ENCODE measurements around the gene THY1. TPM values are rescaled to one million over a fixed set of nuclear protein-coding genes. Genes with fewer than 3 reads are reported as not detected.

Gene THY1
- total RNA-seq, 1 experiment from 2014 or later, result 13.7 TPM

GRCh38 chr11:119446871-119447663 is 24.1 kb upstream of the THY1 start:
- in situ Hi-C loops (cut with HindIII; ENCODE audit: low pct_unique_long_range_greater_than_20kb, low sequenced_read_pairs) (no loop called here), intact Hi-C loops (cut with micrococcal nuclease; ENCODE audit: unreplicated experiment) (no loop called here)
- Histone ChIP-seq H3K4me3 (ENCODE audit: low read depth in 2 of 2, low read length in 2 of 2) (no peak overlapping the region), H3K27ac (ENCODE audit: low read length) (no peak overlapping the region), H3K27me3 (ENCODE audit: control insufficient read depth, insufficient read depth, low read length) (no peaks in the 10 kb centered on the region), H3K36me3 (ENCODE audit: control insufficient read depth, insufficient read depth, low read length) (no peaks in the 10 kb centered on the region), H3K4me1 (ENCODE audit: control insufficient read depth, insufficient read depth, low read length) (no peaks in the 10 kb centered on the region), H3K9me3 (ENCODE audit: control insufficient read depth, insufficient read depth, low read depth, low read length) (no peaks in the 10 kb centered on the region)
- DNase-seq (ENCODE audit: low read depth, low spot score) (no peak), ATAC-seq (no peak)
- POLR2A ChIA-PET, result no interaction called here
- CTCF ChIA-PET, result interaction anchor here (0.6 to 1.1 kb wide), 2 partner anchors 91 to 221 kb away, joined by 3 to 4 read pairs; no protein-coding TSS in a partner anchor
- TF ChIP-seq REST (IDR thresholded peaks at IDR 0.05; ENCODE audit: insufficient read depth in 1 of 2, low read depth in 2 of 2, low read length in 1 of 2) (no peak), SIN3A (IDR thresholded peaks at IDR 0.05; ENCODE audit: borderline replicate concordance, insufficient read depth, low read depth, low read length) (no peak), TCF7L2 (IDR thresholded peaks at IDR 0.05; ENCODE audit: low read depth, low read length) (no peak), CTCF (IDR thresholded peaks at IDR 0.05) (no peak), POLR2AphosphoS5 (IDR thresholded peaks at IDR 0.05; ENCODE audit: low read depth, low read length) (no peak)
- no TSS peak for BruUV-seq (replicated peaks)

GRCh38 chr11:119446434-119446833 is 23.5 kb upstream of the THY1 start:
- BruUV-seq (replicated peaks), result no TSS peak
- ATAC-seq (no peak), DNase-seq (ENCODE audit: low read depth, low spot score) (no peak)
- Histone ChIP-seq H3K27ac (ENCODE audit: low read length) (no peak overlapping the region), H3K27me3 (ENCODE audit: control insufficient read depth, insufficient read depth, low read length) (no peaks in the 10 kb centered on the region), H3K4me3 (ENCODE audit: low read depth in 2 of 2, low read length in 2 of 2) (no peak overlapping the region), H3K9me3 (ENCODE audit: control insufficient read depth, insufficient read depth, low read depth, low read length) (no peaks in the 10 kb centered on the region), H3K4me1 (ENCODE audit: control insufficient read depth, insufficient read depth, low read length) (no peaks in the 10 kb centered on the region), H3K36me3 (ENCODE audit: control insufficient read depth, insufficient read depth, low read length) (no peaks in the 10 kb centered on the region)
- intact Hi-C loops (cut with micrococcal nuclease; ENCODE audit: unreplicated experiment), result no loop called here
- in situ Hi-C loops (cut with HindIII; ENCODE audit: low pct_unique_long_range_greater_than_20kb, low sequenced_read_pairs), result no loop called here
- ChIA-PET POLR2A (no interaction called here), CTCF (interaction anchor here (0.6 kb wide), 1 partner anchor 221 kb away, joined by 4 read pairs; no protein-coding TSS in a partner anchor)
- TF ChIP-seq POLR2AphosphoS5 (IDR thresholded peaks at IDR 0.05; ENCODE audit: low read depth, low read length) (no peak), CTCF (IDR thresholded peaks at IDR 0.05) (no peak), SIN3A (IDR thresholded peaks at IDR 0.05; ENCODE audit: borderline replicate concordance, insufficient read depth, low read depth, low read length) (no peak), TCF7L2 (IDR thresholded peaks at IDR 0.05; ENCODE audit: low read depth, low read length) (no peak), REST (IDR thresholded peaks at IDR 0.05; ENCODE audit: insufficient read depth in 1 of 2, low read depth in 2 of 2, low read length in 1 of 2) (no peak)
